HFFc6 (cell line): ENCODE measurements around the gene P4HTM. TPM values are rescaled to one million over a fixed set of nuclear protein-coding genes. Genes with fewer than 3 reads are reported as not detected.
A peak's percentile ranks its signal among the peaks of the same experiment; 100 is the strongest.

Experiments
- DNase-seq: peaks from one replicate; pipeline ENCODE4 v3.0.0-alpha.2; 2018
- H3K27ac Mint-ChIP-seq: 2 replicates; pipeline ENCODE4 v1.8.0; 2020; ENCODE audit warnings: mild to moderate bottlenecking, mixed read lengths
- H3K27me3 Mint-ChIP-seq: 2 replicates; pipeline ENCODE4 v1.8.0; 2021; ENCODE audit warnings: mild to moderate bottlenecking, moderate library complexity, mixed read lengths; ENCODE audit not compliant: insufficient read depth
- H3K36me3 Mint-ChIP-seq: 2 replicates; pipeline ENCODE4 v1.8.0; 2021; ENCODE audit warnings: low read depth, mixed read lengths
- H3K4me1 Mint-ChIP-seq: 2 replicates; pipeline ENCODE4 v1.8.0; 2020; ENCODE audit warnings: low read depth, mixed read lengths
- H3K4me3 Mint-ChIP-seq: 2 replicates; pipeline ENCODE4 v1.8.0; 2020; ENCODE audit warnings: mild to moderate bottlenecking, moderate library complexity, mixed read lengths
- H3K9me3 Mint-ChIP-seq: 2 replicates; pipeline ENCODE4 v1.8.0; 2020; ENCODE audit warnings: mild to moderate bottlenecking, mixed read lengths
- total RNA-seq, 6 experiments: library from RNA; stranded (reverse); fragmentation: NEBNext Ultra II Directional; extraction: Animal tissue kit (Norgen Biotek cat#: 25700); gene quantifications; 2 replicates in 1 of 6; 3 replicates in 5 of 6; pipeline ENCODE4 v1.2.3, GENCODE V29; 2021
- TF ChIP-seq, protein P1 (sequence below): fragments of 200-600 bp; sonication (generic); IDR thresholded peaks from 2 replicates; pipeline ENCODE4 v1.5.0; 2021; ENCODE audit warnings: antibody characterized with exemption, mild to moderate bottlenecking

P4HTM gene
- total RNA-seq, 6 experiments from 2014 or later = 29.1 to 41.4 (median 31.6) TPM

DNA sequence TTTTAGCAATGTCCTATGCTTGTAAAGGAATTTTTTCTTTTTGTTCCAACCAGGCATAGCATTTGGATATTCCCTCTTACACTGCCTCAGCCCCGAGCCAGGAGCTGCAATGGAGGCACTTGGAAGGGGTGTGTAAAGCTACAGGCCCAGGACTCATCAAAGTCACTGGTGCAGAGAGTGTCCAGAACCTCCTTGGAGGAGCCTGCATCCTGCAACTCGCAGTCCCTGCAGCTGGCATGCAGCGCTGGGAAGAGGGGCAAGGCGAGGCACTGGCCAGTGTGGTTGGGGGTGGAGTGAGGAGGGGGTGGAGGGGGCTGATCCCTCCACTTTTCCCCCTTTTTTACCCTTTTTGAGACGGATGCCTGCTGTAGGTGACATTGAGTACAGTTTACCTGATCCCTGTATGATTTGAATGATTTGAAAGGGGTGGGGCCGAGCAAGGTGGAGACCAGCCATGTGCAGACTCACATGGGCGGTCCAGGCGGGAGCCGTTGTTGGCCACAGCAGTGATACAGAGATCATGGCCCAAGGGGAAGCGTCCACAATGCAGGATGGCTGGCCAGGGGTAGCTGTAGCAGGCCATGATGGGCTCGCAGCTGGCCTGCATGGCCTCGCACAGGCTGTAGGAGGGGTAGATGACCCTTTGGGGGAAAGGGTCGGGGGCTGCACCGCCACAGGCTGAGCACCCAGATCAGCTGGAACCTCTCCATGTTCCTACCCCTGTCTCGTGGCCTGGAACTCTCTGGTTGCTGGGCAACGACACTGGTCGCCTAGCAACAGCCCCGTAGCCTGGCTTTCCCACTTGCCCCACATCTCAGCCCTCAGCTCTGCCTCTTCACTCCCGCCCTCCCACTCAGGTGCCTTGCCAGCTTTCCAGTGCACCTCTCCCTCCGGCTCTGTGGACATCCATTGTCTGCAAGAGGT lies 7.9 kb downstream of the P4HTM start:
- DNase-seq = no peak
- no peaks in the 10 kb centered on the region for H3K9me3 Mint-ChIP-seq
- H3K36me3 Mint-ChIP-seq = peaks cover 6% of the 10 kb centered on the region
- H3K4me1 Mint-ChIP-seq = peaks cover 13% of the 10 kb centered on the region
- H3K4me3 Mint-ChIP-seq = no peak overlapping the region
- TF ChIP-seq, protein P1, sequence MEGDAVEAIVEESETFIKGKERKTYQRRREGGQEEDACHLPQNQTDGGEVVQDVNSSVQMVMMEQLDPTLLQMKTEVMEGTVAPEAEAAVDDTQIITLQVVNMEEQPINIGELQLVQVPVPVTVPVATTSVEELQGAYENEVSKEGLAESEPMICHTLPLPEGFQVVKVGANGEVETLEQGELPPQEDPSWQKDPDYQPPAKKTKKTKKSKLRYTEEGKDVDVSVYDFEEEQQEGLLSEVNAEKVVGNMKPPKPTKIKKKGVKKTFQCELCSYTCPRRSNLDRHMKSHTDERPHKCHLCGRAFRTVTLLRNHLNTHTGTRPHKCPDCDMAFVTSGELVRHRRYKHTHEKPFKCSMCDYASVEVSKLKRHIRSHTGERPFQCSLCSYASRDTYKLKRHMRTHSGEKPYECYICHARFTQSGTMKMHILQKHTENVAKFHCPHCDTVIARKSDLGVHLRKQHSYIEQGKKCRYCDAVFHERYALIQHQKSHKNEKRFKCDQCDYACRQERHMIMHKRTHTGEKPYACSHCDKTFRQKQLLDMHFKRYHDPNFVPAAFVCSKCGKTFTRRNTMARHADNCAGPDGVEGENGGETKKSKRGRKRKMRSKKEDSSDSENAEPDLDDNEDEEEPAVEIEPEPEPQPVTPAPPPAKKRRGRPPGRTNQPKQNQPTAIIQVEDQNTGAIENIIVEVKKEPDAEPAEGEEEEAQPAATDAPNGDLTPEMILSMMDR = no peak
- H3K27ac Mint-ChIP-seq = no peak overlapping the region
- no peaks in the 10 kb centered on the region; the same call in 1 of the 2 replicates for H3K27me3 Mint-ChIP-seq

DNA sequence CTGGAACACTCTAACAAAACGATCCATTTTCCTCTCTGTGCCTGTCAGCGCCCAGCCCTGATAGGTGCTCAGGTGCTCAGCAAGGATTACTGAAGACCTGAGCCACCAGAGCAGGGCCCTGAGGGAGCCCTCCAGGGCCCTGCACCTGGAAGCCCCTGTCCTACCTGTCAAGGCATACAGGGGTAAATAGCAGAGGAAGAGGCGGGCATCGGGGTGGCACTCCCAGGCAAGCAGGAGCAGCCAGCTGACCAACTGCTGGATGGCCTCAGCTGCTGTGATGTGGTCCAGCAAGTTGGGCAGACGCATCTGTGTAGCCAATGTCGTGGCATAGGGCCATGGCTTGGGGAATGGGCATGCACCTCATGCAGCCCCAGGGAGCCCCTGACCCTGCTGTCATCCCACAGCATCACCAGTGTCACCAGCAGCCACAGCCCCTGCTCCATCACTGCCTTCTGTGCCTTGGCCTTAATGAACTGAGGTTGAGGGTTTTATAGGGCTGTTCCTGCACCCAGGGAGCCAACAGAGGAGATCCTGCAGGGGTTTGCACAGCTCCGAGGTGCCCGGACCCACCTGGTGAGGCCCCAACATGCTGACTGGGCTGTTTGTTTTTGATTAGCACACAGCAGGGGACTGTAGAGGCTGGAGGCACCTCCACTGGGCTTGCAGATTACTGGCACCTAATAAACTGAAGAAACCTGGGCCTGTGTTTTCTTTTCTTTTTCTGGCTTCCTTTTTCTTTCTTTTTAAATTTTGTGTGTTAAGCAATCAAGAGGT lies 9.2 kb downstream of the P4HTM start:
- peaks cover 10% of the 10 kb centered on the region for H3K36me3 Mint-ChIP-seq
- TF ChIP-seq, protein P1 = no peak
- H3K27me3 Mint-ChIP-seq = no peaks in the 10 kb centered on the region; the same call in 1 of the 2 replicates
- 0 out of 2 replicates have a peak, but pooled peaks cover under 1% of the 10 kb centered on the region for H3K4me1 Mint-ChIP-seq
- H3K4me3 Mint-ChIP-seq = no peak overlapping the region
- H3K27ac Mint-ChIP-seq = no peak overlapping the region
- no peaks in the 10 kb centered on the region for H3K9me3 Mint-ChIP-seq
- DNase-seq = no peak

- Mint-ChIP-seq H3K27ac (no peak overlapping the region), H3K4me1 (peaks cover 2% of the 10 kb centered on the region), H3K27me3 (no peaks in the 10 kb centered on the region), H3K4me3 (no peak overlapping the region), H3K36me3 (0 out of 2 replicates have a peak, but pooled peaks cover 4% of the 10 kb centered on the region), H3K9me3 (no peaks in the 10 kb centered on the region)
- no peak for DNase-seq
- TF ChIP-seq, protein P1 = peak; percentile 28; the same call in 1 of the 2 replicates
Observed at GRCh38 chr3:49001155-49001554, 11.1 kb downstream of the P4HTM start.

DNA sequence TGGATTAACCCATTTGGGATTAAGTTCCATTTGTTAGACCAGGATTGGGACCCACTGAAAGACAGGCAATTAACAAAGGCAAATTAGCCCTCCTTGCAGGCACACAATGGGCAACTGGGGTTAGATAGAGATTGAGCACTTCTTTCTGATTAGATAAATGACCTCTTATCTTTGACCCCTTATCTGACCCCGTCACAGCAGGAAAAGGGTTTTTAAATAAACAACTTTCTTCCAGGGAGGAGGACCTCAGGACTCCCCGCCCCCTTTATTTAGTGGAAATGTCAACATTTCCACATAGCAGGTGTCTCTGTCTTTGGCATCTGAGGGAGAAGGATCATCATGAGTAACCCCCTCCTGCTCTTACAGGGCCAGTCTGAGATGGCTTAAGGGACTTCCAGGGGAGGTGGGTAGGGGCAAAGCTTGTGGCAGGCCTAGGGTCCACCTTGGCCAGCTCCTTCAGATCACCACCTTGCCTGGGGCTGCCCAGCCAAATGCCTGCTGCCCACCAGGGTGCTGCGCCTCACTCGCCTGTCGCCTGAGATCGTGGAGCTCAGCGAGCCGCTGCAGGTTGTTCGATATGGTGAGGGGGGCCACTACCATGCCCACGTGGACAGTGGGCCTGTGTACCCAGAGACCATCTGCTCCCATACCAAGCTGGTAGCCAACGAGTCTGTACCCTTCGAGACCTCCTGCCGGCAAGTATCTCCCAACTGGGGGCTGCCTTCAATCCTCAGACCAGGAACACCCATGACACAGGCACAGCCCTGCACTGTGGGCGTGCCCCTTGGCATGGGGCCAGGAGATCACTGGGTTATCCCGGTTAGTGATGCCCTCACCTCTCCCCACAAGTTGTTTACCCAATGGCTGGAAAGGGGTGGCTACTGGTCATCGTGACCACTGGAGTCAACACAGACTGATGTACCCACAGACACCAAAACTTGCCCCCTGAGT lies 14.6 kb downstream of the P4HTM start:
- Mint-ChIP-seq H3K27me3 (peaks cover 2% of the 10 kb centered on the region; the same call in 1 of the 2 replicates), H3K4me1 (peaks cover 28% of the 10 kb centered on the region), H3K27ac (no peak overlapping the region), H3K9me3 (no peaks in the 10 kb centered on the region), H3K4me3 (no peak overlapping the region), H3K36me3 (peaks cover 8% of the 10 kb centered on the region; the same call in 1 of the 2 replicates)
- TF ChIP-seq, protein P1 = no peak
- no peak for DNase-seq

DNA sequence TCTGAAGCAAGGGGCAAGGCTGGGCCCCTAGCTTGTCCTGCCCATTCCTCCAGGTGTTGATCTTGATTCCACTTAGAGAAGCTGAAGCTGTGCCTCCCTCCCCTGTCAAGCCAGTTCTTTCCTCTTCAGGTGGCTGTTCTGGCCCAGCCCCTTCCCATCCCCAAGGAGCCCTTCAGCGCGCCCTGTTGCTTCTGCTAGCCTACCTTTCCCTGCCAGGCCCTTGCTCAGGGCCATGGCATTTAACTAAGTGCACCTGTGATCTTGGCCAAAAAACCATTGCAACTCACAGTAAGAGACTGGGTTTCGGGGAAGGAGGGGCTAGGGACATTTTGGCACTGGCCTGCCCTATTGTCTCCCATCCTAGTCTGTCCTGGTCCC lies 15.3 kb downstream of the P4HTM start:
- Mint-ChIP-seq H3K4me3 (no peak overlapping the region), H3K27me3 (peaks cover 2% of the 10 kb centered on the region; the same call in 1 of the 2 replicates), H3K27ac (no peak overlapping the region), H3K36me3 (peaks cover 8% of the 10 kb centered on the region; the same call in 1 of the 2 replicates), H3K9me3 (no peaks in the 10 kb centered on the region), H3K4me1 (peaks cover 28% of the 10 kb centered on the region)
- TF ChIP-seq, protein P1 = no peak
- DNase-seq = no peak
